Ramos (cell line): ENCODE data around the gene TSC22D4.
"Not testable (repeated sequence)": the region's sequence is repeated elsewhere in the genome, so short reads cannot be mapped to it uniquely, and the experiment has no call there.

Experiments
- in situ Hi-C: fragments of 300-500 bp; cut with MboI; formaldehyde crosslinking; loops from one replicate; pipeline ENCODE4 v1.14.3; 2022; ENCODE audit warnings: low sequenced_read_pairs; ENCODE audit not compliant: unreplicated experiment

TSC22D4 gene

DNA sequence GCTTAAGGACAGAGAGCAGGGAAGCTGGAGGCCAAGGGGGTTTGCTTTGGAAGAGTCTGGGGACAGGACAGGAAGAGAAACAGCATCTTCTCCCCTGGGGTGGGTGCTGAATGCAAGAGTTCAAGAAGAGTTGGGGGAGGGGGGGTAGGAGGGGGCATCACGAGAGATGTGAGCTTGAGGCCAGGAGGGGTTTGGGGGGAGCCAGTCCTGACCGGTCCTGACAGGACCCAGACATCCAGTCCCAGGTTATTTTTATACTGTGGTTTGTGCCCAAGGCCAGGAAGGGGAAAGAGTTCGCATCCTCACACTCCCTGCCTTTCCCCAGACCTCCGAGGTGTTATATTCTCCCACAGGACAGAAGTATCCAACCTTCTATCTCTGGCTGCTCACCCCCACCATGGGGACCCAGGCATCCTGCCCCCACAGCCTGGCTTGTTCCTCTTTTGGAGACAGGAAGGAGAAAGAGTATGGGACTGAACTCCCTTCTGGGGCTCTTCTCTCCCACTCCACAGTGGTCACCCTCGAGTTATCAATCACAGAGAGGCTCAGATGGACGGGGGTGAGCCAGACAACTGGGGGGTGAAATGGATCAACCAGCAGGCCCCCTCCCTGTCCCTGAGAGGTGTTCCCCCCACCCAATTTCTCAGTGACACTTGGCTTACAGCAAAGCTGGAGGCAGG is 2.8 kb downstream of the TSC22D4 start:
- in situ Hi-C loops: loop anchor here (10.0 kb wide), 1 partner anchor 219 kb away; the partner anchor contains the start of gene GIGYF1

DNA sequence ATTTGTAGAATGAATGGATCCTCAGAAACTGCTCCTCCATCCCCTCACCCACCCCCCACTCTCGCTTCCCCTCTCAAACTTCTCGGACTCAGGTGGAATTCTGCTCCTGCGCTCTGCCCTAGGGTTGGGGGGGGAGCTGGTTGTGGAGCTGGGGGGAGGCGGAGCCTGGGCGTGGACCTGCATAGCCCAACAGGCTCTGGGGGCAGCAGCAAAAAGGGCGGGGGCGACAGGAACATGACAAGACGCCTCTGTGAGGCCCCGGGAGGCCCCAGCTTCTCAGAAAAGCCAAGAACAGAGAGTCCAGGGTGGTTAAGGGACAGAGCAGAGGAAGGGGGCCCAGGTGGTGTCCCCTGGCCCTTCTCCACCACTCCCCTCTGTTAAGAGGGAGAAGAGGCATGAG is 3.5 kb downstream of the TSC22D4 start:
- in situ Hi-C loops: loop anchor here (10.0 kb wide), 1 partner anchor 219 kb away; the partner anchor contains the start of gene GIGYF1

DNA sequence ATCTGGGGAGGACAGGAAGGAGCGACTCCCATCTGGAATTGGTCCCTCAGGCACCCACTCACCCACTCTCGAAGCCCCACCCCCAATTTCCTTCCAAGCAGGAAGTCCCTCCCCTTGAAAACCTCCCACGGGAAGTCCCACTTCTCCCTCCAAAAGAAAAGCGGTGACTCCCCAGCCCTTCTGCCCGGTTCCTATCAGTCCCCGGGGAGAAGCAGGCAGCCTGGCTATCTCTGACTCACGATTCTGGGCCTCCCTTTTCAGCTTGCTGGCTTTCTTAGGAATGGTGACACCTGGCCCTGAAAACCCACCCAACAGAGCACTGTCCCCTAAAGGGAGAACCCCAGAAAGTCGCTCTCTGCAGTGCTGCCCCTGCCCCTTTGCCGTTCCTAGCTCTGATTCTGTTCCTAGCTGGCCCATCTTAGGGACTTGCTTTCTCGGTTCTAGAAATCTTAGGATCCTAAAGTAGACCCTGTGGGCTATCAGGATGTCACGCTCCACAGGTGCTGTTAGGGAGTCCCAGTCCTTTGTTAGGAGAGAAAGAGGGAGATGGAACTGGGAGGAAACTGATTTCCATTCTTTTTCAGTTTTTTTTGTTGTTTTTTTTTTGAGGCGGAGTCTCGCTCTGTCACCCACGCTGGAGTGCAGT is 6.0 kb downstream of the TSC22D4 start:
- in situ Hi-C loops: loop anchor here (10.0 kb wide), 1 partner anchor 222 kb away; the partner anchor contains the start of gene GIGYF1

DNA sequence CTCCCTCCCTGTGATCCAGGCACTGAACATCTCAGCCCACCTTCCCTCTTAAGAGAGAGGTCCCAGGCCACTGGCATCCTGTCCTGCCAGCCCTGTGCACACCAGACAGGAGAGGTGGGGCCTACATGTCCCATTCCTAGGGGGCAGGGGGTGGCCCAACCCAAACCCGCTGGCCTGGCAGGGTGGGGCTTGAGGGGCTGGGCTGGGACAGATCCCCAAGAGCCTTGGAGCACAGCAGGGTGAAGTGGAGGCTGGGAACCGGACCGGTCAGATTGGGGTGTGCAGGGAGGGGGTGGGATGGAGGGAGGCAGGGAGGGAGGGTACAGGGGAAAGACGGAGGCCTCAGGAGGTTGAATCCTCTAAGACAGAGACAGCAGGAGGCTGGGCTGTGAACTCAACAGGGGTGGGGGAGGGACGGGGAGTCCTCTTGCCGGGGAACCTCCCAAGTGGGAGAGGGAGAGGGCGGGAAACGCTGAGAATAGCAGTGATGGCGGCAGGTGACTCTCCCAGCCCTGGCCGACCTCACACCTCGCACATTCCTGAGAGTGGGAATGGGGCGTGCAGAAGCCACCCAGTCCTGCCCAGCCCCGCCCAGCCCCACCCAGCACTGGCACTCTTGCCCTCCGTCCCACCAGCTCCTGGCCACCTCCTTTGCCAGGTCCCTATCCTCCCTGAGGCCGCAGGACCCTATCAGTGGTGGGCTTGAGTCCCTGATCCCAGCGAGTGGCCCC is 6.7 kb downstream of the TSC22D4 start:
- in situ Hi-C loops: loop anchor here (10.0 kb wide), 1 partner anchor 223 kb away; the partner anchor contains the start of gene GIGYF1

DNA sequence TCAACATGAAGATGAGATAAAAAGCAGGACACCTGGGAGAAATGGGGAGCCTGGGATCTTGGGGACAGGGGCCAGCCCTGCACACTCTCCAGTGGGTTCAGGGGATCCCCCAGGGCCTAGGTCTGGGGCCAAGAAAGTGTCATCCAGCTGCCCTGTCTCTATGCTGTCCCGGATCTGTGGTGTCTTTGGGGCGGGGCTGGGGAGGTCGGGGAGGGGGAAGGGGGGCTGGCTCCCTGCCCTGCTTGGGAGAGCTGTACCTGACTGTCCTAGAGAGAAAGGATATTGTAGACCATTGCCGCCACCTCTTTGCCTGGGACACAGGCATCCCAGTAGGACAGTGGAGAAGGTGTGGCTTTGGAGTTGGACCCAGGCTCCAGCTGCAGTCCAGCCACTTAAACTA is 8.0 kb downstream of the TSC22D4 start:
- in situ Hi-C loops: loop anchor here (10.0 kb wide), 1 partner anchor 224 kb away; the partner anchor contains the start of gene GIGYF1

DNA sequence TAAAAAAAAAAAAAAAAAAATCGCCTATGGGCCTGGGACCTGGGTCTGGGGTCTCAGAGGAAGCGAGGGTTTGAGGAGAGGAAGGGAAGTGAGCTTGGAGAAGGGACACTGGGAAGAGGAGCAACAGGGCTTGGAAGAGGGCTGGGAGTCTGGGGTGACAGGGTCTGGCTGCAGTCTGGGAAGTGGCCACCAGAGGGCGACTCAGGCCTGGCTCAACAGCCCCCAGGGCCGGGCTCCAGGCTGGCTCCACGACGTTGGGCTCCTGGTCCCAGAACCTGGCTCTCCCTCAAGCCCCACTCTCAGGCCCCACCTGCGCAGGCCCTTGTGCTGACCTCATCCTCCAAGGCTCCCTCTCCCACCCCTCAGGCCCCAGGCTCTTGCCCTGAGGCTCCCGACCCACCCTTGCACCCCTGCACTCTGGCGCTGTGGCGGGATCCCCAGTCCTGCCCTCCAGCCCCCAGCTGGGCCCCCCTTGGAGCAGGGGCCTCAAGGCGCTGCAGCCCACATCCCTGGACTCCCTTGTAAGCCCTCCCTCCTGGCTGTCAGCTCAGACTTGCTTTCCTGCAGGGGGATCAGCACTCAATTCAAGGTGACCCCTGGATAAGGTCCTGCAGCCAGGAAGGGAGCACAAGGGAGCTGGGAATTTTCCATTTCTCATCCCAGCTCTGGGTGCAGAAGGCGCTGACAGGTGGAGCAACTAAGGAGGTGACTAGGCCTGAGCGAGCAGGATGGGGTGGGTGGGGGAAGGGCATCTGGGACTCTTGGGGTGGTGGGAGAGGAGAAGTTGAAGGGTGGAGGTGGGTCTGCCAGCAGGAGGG is 9.6 kb downstream of the TSC22D4 start:
- in situ Hi-C loops: loop anchor here (5.0 to 10.0 kb wide), 2 partner anchors 93 to 225 kb away; partner anchors contain the start of gene GIGYF1

DNA sequence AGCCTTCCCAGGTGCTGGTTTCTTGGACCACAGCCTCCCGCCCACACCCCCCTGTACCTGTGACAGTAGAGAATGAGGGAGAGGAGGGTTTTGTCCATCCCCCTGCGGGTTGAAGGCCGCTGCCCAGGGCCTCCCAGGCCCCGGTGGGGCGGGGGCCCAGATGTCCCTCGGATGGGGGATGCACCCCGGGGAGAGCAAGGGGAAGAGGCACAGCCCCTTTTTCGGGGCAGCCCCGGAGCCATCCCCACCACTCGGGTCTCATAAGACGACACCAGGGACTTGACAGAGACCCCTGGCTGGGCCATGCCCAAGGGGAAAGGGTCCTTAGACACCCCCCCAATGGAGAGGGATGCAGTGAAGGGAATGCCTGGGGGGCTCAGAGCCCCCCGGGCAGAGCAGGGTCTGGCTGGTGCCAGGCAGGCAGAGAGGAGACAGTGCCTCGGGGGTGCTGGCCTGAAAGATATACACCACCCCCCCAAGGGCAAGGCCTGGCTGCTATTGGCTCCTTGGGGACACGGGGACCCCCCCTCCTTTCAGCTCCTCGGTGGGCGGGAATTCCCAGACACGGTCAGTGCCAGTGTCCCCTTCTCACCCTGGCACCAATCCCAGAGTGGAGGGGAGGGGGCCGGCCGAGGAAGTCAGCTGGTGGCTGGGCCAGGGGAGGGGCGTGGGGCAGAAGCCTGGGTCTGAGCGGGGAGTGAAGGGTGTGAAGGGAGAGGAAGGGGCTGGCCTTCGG is 11.2 kb downstream of the TSC22D4 start:
- in situ Hi-C loops: loop anchor here (5.0 kb wide), 1 partner anchor 94 kb away; no protein-coding TSS in a partner anchor

DNA sequence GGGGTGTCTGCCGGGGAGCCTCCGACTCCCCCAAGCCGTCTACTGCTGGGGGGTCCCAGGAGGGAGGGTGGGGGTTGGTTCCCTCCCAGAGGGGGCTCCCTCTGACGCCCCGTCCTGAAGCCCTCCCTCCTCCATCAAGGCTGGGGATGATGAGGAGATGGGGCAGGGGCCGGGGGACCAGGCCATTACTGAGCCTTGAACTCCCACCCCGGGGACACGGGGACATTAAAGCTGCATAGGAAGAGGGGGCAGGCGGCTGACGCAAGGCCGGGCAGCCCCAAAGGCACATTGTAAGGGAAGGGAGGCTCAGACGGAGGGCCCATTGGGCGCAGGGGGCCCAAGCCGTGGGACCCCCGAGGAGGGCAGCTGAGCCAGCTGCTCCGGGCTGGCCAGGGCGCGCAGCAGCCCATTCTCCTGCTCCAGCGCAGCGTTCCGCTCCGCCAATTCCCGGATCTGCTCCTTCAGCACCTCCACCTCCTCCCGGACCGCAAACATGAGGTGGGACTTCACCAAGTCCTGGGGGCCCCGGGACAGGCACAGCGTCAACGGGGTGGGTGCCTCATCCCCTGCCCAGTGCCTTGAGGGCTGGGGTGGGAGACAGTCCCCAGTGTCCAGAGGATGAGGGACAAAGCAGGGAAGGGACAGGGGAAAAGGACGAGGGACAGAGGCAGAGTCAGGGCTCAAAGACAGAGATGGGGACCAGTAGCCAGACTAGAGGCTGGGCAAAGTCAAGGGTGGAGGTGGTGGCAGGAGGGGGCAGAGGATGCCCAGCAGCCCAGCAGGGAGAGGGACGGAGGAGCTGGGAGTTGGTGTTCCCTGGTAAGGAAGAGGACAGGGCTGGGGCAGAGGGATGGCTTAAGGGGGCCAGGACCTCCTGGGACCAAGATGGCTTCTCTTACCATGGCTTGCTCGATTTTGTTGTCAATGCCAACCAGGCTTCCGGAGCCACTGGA is 12.1 kb downstream of the TSC22D4 start:
- in situ Hi-C loops: loop anchor here (5.0 kb wide), 1 partner anchor 95 kb away; no protein-coding TSS in a partner anchor

DNA sequence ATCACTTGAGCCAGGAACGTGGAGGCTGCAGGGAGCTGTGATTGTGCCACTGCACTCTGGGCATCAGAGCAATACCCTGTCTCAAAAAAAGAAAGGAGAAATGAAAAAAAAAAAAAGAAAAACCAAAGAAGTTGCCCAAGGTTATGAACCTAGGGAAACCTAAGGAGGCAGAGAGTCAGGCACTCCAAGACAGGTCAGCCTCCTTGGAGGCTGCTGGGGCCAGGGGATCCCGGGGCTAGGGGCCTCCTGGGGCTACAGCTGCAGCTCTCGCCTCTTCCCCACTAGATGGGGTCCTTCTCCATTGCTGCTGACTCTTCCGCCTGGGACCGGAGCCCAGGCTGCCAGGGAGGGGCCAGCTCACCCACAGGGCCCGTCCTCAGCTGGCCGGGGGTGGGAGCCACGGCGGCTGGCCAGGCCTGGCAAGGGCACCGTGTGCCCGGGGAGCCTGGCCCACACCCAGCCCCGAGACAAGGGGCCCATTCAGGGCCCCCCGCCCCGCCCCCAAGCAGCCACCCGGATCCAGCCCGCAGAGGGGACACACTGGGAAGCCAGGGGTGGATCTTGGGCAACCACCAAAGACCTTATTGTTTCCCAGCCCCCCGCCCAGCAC is 13.2 kb downstream of the TSC22D4 start:
- in situ Hi-C loops: loop anchor here (5.0 kb wide), 1 partner anchor 96 kb away; no protein-coding TSS in a partner anchor

DNA sequence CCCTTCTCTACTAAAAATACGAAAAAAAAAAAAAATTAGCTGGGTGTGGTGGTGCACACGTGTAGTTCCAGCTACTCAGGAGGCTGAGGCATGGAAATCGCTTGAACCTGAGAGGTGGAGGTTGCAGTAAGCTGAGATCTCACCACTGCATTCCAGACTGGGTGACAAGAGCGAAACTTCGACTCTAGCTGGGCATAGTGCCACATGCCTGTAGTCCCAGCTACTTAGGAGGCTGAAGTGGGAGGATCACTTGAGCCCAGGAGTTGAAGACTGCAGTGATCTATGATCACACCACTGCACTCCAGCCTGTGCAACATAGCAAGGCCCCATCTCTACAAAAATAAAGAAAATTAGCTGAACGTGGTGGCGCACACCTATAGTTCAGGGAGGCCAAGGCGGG is 13.7 kb downstream of the TSC22D4 start:
- in situ Hi-C loops: loop anchor here (5.0 kb wide), 1 partner anchor 97 kb away; no protein-coding TSS in a partner anchor

DNA sequence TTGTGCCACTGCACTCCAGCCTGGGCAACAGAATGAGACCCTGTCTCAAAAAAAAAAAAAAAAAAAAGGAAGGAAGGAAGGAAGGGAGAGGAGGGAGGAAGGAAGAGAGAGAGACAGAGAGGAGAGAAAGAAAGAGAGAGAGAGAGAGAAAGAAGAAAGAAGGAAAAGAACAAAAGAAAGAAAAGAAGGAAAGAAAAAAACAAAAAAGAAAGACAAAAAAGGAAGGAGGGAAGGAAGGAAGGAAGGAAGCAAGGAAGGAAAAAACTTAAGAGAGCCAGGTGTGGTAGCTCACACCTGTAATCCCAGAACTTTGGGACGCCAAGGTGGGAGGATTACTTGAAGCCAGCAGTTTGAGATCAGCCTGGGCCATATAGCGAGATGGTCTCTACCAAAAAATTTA is 14.2 kb downstream of the TSC22D4 start:
- in situ Hi-C loops: loop anchor here (5.0 kb wide), 1 partner anchor 98 kb away; no protein-coding TSS in a partner anchor

DNA sequence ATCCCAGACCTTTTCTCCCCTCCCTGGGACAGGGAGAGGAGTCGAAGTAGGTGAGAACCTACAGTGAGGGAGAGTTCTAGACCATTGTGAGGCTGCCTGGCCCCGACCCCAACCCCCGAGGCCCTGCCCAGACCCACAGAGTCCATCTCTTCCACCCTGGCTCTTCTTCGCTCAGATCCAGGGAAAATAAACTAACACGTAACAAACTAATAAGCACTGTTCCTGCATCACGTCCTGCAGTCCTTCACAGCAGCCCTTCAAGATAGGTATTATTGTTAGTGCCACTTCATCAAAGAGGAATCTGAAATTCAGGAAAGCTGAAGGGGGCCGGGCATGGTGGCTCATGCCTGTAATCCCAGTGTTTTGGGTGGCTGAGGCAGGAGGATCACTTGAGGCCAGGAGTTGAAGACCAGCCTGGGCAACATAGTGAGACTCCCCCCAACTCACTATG is 14.8 kb downstream of the TSC22D4 start, which contains the start of gene SPACDR:
SPACDR (minus strand) TSS at position 51 of the 451 bp plus-strand sequence. CDS start 235 bp downstream, outside the sequence.
- in situ Hi-C loops: no loop called here

DNA sequence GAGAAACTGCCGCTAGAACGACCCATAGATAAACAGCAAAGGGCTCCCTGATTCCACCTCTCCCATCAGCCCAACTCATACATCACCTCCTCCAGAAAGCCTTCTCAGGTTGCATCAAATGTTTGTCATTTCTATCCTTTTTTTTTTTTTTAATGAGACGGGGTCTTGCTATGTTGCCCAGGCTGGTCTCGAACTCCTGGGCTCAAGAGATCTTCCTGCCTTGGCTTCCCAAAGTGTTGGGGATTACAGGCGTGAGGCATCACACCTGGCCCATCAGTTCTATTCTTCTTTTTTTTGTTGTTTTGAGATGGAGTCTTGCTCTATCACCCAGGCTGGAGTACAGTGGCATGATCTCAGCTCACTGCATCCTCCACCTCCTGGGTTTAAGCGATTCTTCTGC is 22.0 kb downstream of the TSC22D4 start:
- in situ Hi-C loops: no loop called here

DNA sequence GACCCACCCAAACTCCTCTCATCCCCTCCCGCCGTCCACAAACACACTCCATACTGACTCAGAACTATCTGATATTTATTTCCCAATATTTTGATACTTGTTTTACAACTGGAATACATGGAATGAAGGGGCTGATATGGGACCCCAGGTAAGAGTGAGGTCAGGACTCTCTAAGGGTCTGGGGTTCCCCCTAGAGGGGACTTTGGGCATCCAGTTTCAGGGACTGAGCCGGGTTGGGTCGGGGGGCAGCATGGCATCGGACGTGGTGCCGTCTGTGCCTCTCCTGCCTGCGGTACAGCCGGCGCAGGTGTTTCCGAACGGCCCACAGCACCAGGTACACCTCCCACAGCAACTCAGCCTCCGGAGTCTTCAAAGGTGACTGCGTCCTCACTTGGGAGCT is 22.5 kb downstream of the TSC22D4 start:
- in situ Hi-C loops: no loop called here

DNA sequence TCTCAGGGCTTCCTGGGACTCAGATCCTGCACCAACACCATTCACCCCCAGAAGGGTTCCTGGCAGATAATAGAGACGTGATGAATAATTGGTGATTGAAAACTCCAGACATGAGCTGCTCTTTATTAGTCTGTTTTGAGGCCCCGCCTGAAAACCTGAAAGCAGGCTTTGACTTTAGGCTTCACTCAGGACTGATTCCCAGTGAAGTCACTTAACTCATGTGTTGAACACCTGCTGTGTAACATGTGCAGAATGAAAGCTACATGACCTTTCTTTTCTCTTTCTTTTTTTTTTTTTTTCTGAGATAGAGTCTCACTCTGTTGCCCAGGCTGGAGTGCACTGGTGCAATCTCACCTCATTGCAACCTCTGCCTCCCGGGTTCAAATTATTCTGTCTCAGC is 23.8 kb downstream of the TSC22D4 start:
- in situ Hi-C loops: no loop called here

DNA sequence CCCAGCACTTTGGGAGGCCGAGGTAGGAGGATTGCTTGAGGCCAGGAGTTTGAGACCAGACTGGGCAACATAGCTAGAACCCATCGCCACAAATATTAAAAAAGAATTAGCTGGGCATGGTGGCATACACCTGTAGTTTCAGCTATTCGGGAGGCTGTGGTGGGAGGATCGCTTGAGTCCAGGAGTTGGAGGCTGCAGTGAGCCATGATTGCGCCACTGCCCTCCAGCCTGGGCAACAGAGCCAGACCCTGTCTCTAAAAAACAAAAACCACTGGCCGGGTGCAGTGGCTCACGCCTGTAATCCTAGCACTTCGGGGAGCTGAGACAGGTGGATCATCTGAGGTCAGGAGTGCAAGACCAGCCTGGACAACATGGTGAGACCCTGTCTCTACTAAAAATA is 25.2 kb downstream of the TSC22D4 start:
- in situ Hi-C loops: not testable (repeated sequence)

DNA sequence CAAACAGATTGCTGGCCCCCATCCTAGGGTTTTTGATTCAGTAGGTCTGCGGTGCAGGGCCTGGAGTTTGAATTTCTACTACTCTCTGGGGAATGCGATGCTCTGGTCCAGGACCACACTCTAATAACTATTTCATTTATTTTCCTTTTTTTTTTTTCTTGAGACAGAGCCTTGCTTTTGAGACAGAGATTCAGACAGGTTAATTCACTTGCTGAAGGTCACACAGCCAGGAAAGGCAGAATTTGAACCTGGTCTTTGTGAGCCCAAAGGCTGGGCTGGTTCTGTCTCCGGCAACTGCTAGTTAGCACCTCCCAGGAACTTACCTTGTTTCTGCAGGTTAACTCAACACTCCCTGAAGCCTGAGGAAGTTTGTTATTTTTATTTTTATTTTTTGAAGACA is 26.5 kb downstream of the TSC22D4 start:
- in situ Hi-C loops: no loop called here
